Stomach (tissue), 9 donors: ENCODE measurements around the gene SUCLG2. TPM values are rescaled to one million over a fixed set of nuclear protein-coding genes. Genes with fewer than 3 reads are reported as not detected.

Experiments
- DNase-seq, 2 donors: peaks; one replicate each; pipeline versions ENCODE4 v3.0.0 to v3.0.0-alpha.2; 2013 to 2019
- H3K27ac ChIP-seq, 5 donors: fragments of 200-600 bp in 4 of 5; sonication (generic) in 4 of 5; one replicate each; pipeline ENCODE4 v1.5.1; 2013 to 2019; ENCODE audit warnings: mild to moderate bottlenecking in 1 of 5, moderate library complexity in 1 of 5
- H3K27me3 ChIP-seq, 3 donors: fragments of 200-600 bp; sonication (generic); one replicate each; pipeline ENCODE4 v1.5.1; 2017 to 2019; ENCODE audit warnings: mixed run types in 1 of 3
- H3K36me3 ChIP-seq, 4 donors: fragments of 200-600 bp; sonication (generic); 1 replicate in 3 of 4; 2 replicates in 1 of 4; pipeline ENCODE4 v1.5.1; 2016 to 2019
- H3K4me1 ChIP-seq, 4 donors: fragments of 200-600 bp; sonication (generic); one replicate each; pipeline ENCODE4 v1.5.1; 2016 to 2019
- H3K4me3 ChIP-seq, 4 donors: fragments of 200-600 bp; sonication (generic) in 3 of 4; one replicate each; pipeline ENCODE4 v1.5.1; 2016 to 2019; ENCODE audit warnings: mild to moderate bottlenecking in 1 of 4
- H3K9me3 ChIP-seq, 4 donors: fragments of 200-600 bp; sonication (generic); one replicate each; pipeline ENCODE4 v1.5.1; 2016 to 2019
- EP300 ChIP-seq: sonication (generic); formaldehyde crosslinking; IDR thresholded peaks from one replicate; pipeline ENCODE4 v1.6.1; 2017; ENCODE audit warnings: antibody characterized with exemption
- POLR2A ChIP-seq, 4 donors: fragments of 450-650 bp; IDR thresholded peaks; one replicate each; pipeline ENCODE4 v1.6.1; 2016; ENCODE audit warnings: antibody characterized with exemption in 4 of 4, control low read depth in 2 of 4, mild to moderate bottlenecking in 1 of 4, moderate library complexity in 1 of 4
- POLR2AphosphoS5 ChIP-seq, 3 donors: sonication (generic); formaldehyde crosslinking; IDR thresholded peaks; one replicate each; pipeline ENCODE4 v1.6.1; 2016; ENCODE audit warnings: antibody characterized with exemption in 3 of 3
- WGBS, 5 donors: extraction: QIAGEN DNeasy Blood & Tissue Kit in 3 of 5; methylation state at CpG; one replicate each; pipeline versions ENCODE4 v1.1.5 to v1.1.7; 2013 to 2018; 5-methylcytosine and 5-hydroxymethylcytosine counted together
- intact Hi-C: fragments of 100-400 bp; cut with DNase I; formaldehyde crosslinking; loops from one replicate; pipeline ENCODE4 v1.15.1; 2023; ENCODE audit warnings: low total_unique reads
- polyA plus RNA-seq, 3 donors: library from polyadenylated mRNA; stranded (reverse); fragments of 200-250 nt; gene quantifications; one replicate each; pipeline ENCODE4 v1.2.3, GENCODE V29; 2013
- total RNA-seq, 5 donors: library from RNA; depleted of rRNA; stranded (reverse); fragments of >200 nt; gene quantifications; one replicate each; pipeline versions ENCODE4 v1.1.0 to v1.2.3, GENCODE V29; 2014 to 2016
- TF ChIP-seq, protein P1 (sequence below), 7 experiments: fragments of 450-650 bp in 4 of 7; fragments of 200-600 bp in 3 of 7; sonication (generic) in 3 of 7; IDR thresholded peaks; one replicate each; pipeline ENCODE4 v1.5.1; 2016 to 2019; ENCODE audit warnings: antibody characterized with exemption in 7 of 7, control low read depth in 2 of 7, mild to moderate bottlenecking in 1 of 7
- donor health status: healthy with polysubstance abuse.
- donor health status: Bipolar disorder and iron deficiency.
- donor health status: healthy.

The SUCLG2 gene
- total and polyA plus RNA-seq, 8 donors: 30.9 to 174 (median 74.9) TPM

DNA sequence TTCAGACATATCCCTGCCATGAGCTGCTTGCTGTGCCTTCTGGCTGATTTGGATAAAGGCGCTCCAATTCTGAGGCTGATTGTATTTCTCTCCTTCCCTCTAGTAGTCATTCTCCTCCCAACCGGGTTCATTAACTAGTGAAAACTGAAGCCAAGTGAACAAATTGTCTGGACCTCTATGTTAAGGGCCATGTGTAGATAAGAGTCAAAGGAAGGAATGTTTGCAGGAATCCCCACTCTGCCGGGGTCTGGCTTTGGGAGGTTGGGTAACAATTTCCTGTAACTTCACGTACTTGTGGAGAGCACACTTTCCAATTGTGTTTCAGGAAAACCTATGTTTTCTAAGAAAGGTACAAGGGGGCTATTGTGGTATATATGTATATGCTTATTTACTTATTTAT, 38.2 kb upstream of the SUCLG2 start:
- Histone ChIP-seq H3K9me3 (no peaks in the 10 kb centered on the region), H3K4me1 (no peaks in the 10 kb centered on the region), H3K27me3 (no peaks in the 10 kb centered on the region), H3K27ac (no peak overlapping the region), H3K4me3 (no peak overlapping the region), H3K36me3 (no peaks in the 10 kb centered on the region)
- 59 to 72% (median 70%) methylated on average over 4 of the region's 4 CpGs for WGBS, 5 donors
- intact Hi-C loops: no loop called here
- TF ChIP-seq, protein P1, sequence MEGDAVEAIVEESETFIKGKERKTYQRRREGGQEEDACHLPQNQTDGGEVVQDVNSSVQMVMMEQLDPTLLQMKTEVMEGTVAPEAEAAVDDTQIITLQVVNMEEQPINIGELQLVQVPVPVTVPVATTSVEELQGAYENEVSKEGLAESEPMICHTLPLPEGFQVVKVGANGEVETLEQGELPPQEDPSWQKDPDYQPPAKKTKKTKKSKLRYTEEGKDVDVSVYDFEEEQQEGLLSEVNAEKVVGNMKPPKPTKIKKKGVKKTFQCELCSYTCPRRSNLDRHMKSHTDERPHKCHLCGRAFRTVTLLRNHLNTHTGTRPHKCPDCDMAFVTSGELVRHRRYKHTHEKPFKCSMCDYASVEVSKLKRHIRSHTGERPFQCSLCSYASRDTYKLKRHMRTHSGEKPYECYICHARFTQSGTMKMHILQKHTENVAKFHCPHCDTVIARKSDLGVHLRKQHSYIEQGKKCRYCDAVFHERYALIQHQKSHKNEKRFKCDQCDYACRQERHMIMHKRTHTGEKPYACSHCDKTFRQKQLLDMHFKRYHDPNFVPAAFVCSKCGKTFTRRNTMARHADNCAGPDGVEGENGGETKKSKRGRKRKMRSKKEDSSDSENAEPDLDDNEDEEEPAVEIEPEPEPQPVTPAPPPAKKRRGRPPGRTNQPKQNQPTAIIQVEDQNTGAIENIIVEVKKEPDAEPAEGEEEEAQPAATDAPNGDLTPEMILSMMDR (IDR thresholded peaks at IDR 0.05): no peak
- no peak for TF ChIP-seq POLR2AphosphoS5 (IDR thresholded peaks at IDR 0.05)
- TF ChIP-seq EP300: no peak
- no peak for TF ChIP-seq POLR2A (IDR thresholded peaks at IDR 0.05)
- no peak for DNase-seq

DNA sequence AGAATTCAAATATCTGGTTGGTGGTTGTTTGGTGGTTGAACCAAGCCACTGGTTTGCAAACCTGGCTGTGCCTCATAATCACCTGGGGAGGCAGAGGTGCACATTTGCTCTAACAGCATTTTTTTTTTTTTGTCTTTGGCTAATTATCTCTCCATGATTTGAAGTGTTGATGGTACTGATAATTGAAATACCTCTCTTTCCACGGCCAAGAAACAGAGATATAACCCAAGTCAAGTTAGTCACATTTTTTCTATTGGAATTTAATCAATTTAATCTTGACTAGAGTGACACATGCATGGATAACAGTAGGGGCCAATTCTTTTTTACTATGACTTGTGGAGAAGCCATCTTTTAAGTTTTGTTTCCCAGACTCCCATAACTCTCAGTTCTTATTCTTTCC, 37.5 kb upstream of the SUCLG2 start:
- TF ChIP-seq EP300: no peak
- TF ChIP-seq, protein P1 (IDR thresholded peaks at IDR 0.05): no peak
- TF ChIP-seq POLR2A (IDR thresholded peaks at IDR 0.05): no peak
- no peak for TF ChIP-seq POLR2AphosphoS5 (IDR thresholded peaks at IDR 0.05)
- intact Hi-C loops: no loop called here
- WGBS, 5 donors: 56 to 86% (median 60%) methylated on average over 1 of the region's 1 CpG
- Histone ChIP-seq H3K27ac (no peak overlapping the region), H3K36me3 (no peaks in the 10 kb centered on the region), H3K9me3 (no peaks in the 10 kb centered on the region), H3K4me3 (no peak overlapping the region), H3K4me1 (no peaks in the 10 kb centered on the region), H3K27me3 (no peaks in the 10 kb centered on the region)
- no peak for DNase-seq

DNA sequence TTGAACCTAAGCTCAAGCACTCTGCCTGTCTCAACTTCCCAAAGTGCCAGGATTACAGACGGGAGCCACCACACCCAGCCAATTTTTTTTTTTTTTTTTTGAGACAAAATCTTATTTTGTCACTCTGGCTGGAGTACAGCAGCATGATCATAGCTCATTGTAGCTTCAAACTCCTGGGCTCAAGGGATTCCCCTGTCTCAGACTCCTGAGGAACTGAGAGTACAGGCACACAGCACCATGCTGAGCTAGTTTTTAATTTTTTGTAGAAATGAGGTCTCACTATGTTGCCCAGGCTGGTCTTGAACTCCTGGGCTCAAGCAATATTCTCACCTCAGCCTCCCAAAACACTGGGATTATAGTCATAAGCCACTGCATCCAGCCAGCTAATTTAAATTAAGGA, 36.8 kb upstream of the SUCLG2 start:
- no peaks in the 10 kb centered on the region for H3K9me3 ChIP-seq
- no peak overlapping the region for H3K27ac ChIP-seq
- DNase-seq: no peak
- no peak overlapping the region for H3K4me3 ChIP-seq
- no peaks in the 10 kb centered on the region for H3K36me3 ChIP-seq
- H3K27me3 ChIP-seq: no peaks in the 10 kb centered on the region
- H3K4me1 ChIP-seq: no peaks in the 10 kb centered on the region
- intact Hi-C loops: no loop called here
- no peak for TF ChIP-seq POLR2A (IDR thresholded peaks at IDR 0.05)
- TF ChIP-seq, protein P1 (IDR thresholded peaks at IDR 0.05): no peak
- no peak for TF ChIP-seq POLR2AphosphoS5 (IDR thresholded peaks at IDR 0.05)
- TF ChIP-seq EP300: no peak
- 83 to 100% (median 100%) methylated on average over 1 of the region's 1 CpG for WGBS, 5 donors

DNA sequence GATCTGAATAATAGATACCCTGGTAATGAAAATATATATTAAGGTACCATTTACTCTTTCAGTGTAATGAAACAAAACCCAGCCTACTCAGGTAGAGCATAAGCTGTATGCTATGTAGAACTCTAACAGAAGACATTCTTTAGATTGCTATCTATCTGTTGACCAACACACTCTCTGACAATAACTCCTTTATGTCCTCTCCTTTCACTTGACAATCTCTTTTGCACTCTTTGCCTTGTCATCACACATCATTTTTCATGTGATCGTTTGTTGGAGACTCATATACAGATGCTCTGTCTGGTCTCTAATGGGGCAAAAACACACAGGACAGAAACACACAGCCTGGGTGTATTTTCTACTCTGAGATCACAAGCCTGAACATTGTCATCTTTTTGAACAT, 35.4 kb upstream of the SUCLG2 start:
- intact Hi-C loops: no loop called here
- WGBS, 5 donors: 65 to 89% (median 85%) methylated on average over 1 of the region's 1 CpG
- Histone ChIP-seq H3K9me3 (no peaks in the 10 kb centered on the region), H3K27me3 (no peaks in the 10 kb centered on the region), H3K4me3 (no peak overlapping the region), H3K4me1 (no peaks in the 10 kb centered on the region), H3K27ac (no peak overlapping the region), H3K36me3 (no peaks in the 10 kb centered on the region)
- no peak for DNase-seq
- TF ChIP-seq EP300: no peak
- no peak for TF ChIP-seq POLR2A (IDR thresholded peaks at IDR 0.05)
- no peak for TF ChIP-seq POLR2AphosphoS5 (IDR thresholded peaks at IDR 0.05)
- TF ChIP-seq, protein P1 (IDR thresholded peaks at IDR 0.05): no peak
